Measurements from ENCODE around the gene PPFIA1. TPM values are rescaled to one million over a fixed set of nuclear protein-coding genes. Genes with fewer than 3 reads are reported as not detected.
"Not testable (repeated sequence)": the region's sequence is repeated elsewhere in the genome, so short reads cannot be mapped to it uniquely, and the experiment has no call there.

Gene PPFIA1
- total RNA-seq, 4 donors from 2014 or later, result 34.9 to 141 (median 69.7) TPM

GRCh38 chr11:70290361-70291065, 20.0 kb downstream of the PPFIA1 start:
- Histone ChIP-seq H3K27ac (peak overlapping the region; percentile 5), H3K9me3 (no peaks in the 10 kb centered on the region), H3K4me1 (peaks cover 22% of the 10 kb centered on the region), H3K4me3 (no peak overlapping the region), H3K36me3 (peaks cover 36% of the 10 kb centered on the region), H3K27me3 (no peaks in the 10 kb centered on the region)
- WGBS, result 52% methylated on average over 7 of the region's 7 CpGs
- TF ChIP-seq EP300 (IDR thresholded peaks at IDR 0.05) (no peak), CTCF (IDR thresholded peaks at IDR 0.05) (no peak), POLR2A (IDR thresholded peaks at IDR 0.05) (no peak), POLR2AphosphoS5 (IDR thresholded peaks at IDR 0.05) (no peak)
- DNase-seq (ENCODE audit: low spot score in 2 of 2), result no peak

GRCh38 chr11:70292166-70292565, 21.7 kb downstream of the PPFIA1 start:
- peak in 1 of 2 donors; percentile 53 for DNase-seq (ENCODE audit: low spot score in 2 of 2)
- Histone ChIP-seq H3K36me3 (peaks cover 22% of the 10 kb centered on the region), H3K4me1 (peaks cover 22% of the 10 kb centered on the region), H3K4me3 (no peak overlapping the region), H3K27me3 (no peaks in the 10 kb centered on the region), H3K27ac (no peak overlapping the region), H3K9me3 (no peaks in the 10 kb centered on the region)
- TF ChIP-seq CTCF (IDR thresholded peaks at IDR 0.05) (no peak), POLR2AphosphoS5 (IDR thresholded peaks at IDR 0.05) (no peak), EP300 (IDR thresholded peaks at IDR 0.05) (no peak), POLR2A (IDR thresholded peaks at IDR 0.05) (no peak)
- 94% methylated on average over 8 of the region's 8 CpGs for WGBS

GRCh38 chr11:70292863-70293262, 22.4 kb downstream of the PPFIA1 start:
- Histone ChIP-seq H3K4me1 (peaks cover 22% of the 10 kb centered on the region), H3K4me3 (no peak overlapping the region), H3K27ac (no peak overlapping the region), H3K36me3 (peaks cover 18% of the 10 kb centered on the region), H3K27me3 (no peaks in the 10 kb centered on the region), H3K9me3 (no peaks in the 10 kb centered on the region)
- no peak for TF ChIP-seq EP300 (IDR thresholded peaks at IDR 0.05)
- no peak for TF ChIP-seq POLR2AphosphoS5 (IDR thresholded peaks at IDR 0.05)
- no peak for TF ChIP-seq CTCF (IDR thresholded peaks at IDR 0.05)
- TF ChIP-seq POLR2A (IDR thresholded peaks at IDR 0.05), result no peak
- peak in 1 of 2 donors; percentile 23 for DNase-seq (ENCODE audit: low spot score in 2 of 2)
- 80% methylated on average over 6 of the region's 6 CpGs for WGBS

GRCh38 chr11:70295166-70295565, 24.7 kb downstream of the PPFIA1 start:
- WGBS, result no CpG with 5 or more reads among the region's 29 CpGs
- H3K36me3 ChIP-seq, result peaks cover 22% of the 10 kb centered on the region
- not testable (repeated sequence) for H3K27me3 ChIP-seq; H3K27ac ChIP-seq; DNase-seq (ENCODE audit: low spot score in 2 of 2); H3K4me3 ChIP-seq; H3K9me3 ChIP-seq; H3K4me1 ChIP-seq

- Histone ChIP-seq H3K27me3 (no peaks in the 10 kb centered on the region), H3K27ac (no peak overlapping the region), H3K36me3 (peaks cover 22% of the 10 kb centered on the region), H3K4me3 (no peak overlapping the region), H3K4me1 (peaks cover under 1% of the 10 kb centered on the region), H3K9me3 (no peaks in the 10 kb centered on the region)
- WGBS, result 93% methylated on average over 7 of the region's 7 CpGs
- TF ChIP-seq EP300 (IDR thresholded peaks at IDR 0.05) (no peak), CTCF (IDR thresholded peaks at IDR 0.05) (no peak), POLR2AphosphoS5 (IDR thresholded peaks at IDR 0.05) (no peak), POLR2A (IDR thresholded peaks at IDR 0.05) (no peak)
- DNase-seq (ENCODE audit: low spot score in 2 of 2), result peak in 1 of 2 donors; percentile 20
Measured at GRCh38 chr11:70296681-70297080, 26.2 kb downstream of the PPFIA1 start.

- DNase-seq (ENCODE audit: low spot score in 2 of 2), result no peak
- Histone ChIP-seq H3K36me3 (peaks cover 22% of the 10 kb centered on the region), H3K27me3 (no peaks in the 10 kb centered on the region), H3K4me3 (no peak overlapping the region), H3K9me3 (no peaks in the 10 kb centered on the region), H3K4me1 (peaks cover 5% of the 10 kb centered on the region), H3K27ac (no peak overlapping the region)
- TF ChIP-seq POLR2A (IDR thresholded peaks at IDR 0.05) (no peak), EP300 (IDR thresholded peaks at IDR 0.05) (no peak), POLR2AphosphoS5 (IDR thresholded peaks at IDR 0.05) (no peak), CTCF (IDR thresholded peaks at IDR 0.05) (no peak)
Measured at GRCh38 chr11:70297341-70297740, 26.9 kb downstream of the PPFIA1 start.
